ENCODE data around the gene WASF3. TPM values are rescaled to one million over a fixed set of nuclear protein-coding genes. Genes with fewer than 3 reads are reported as not detected.

WASF3 gene
- total RNA-seq, 3 donors from 2014 or later (not counting 1 experiment from before 2014, with no cell fraction given) = 0.61 TPM; not detected in 2

DNA sequence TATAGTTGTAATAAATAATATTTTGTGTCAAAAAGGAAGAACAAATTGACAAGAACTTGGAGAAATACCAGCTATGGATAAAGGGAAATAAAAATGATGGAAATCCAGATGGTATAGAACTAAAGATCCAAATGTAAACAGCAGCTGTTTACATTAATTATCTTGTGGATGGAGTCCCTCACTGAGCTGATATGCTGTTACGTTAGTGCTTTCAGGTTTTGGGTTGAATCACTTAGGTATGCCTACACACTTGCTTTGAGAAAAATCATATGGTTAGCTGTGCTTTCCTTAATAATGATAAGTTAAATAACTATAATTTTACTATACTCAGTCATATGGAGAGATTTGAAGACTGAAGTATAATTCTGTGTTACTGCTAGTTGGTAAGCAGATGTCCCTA, 27.7 kb downstream of the WASF3 start:
- no peaks in the 10 kb centered on the region for H3K9me3 Mint-ChIP-seq
- Histone ChIP-seq H3K4me3 (ENCODE audit: low read length) (no peak overlapping the region), H3K27ac (ENCODE audit: low read length) (no peak overlapping the region), H3K36me3 (ENCODE audit: control insufficient read depth, insufficient read depth, low read length) (no peaks in the 10 kb centered on the region), H3K27me3 (ENCODE audit: control insufficient read depth, insufficient read depth, low read length) (peaks cover 4% of the 10 kb centered on the region), H3K4me1 (ENCODE audit: control insufficient read depth, insufficient read depth, low read length) (no peaks in the 10 kb centered on the region), H3K9me3 (ENCODE audit: control insufficient read depth, insufficient read depth, low read length) (no peaks in the 10 kb centered on the region)
- no peak overlapping the region for H3K27ac Mint-ChIP-seq
- H3K4me3 Mint-ChIP-seq = no peak overlapping the region
- no peak for DNase-seq
- TF ChIP-seq, protein P1, sequence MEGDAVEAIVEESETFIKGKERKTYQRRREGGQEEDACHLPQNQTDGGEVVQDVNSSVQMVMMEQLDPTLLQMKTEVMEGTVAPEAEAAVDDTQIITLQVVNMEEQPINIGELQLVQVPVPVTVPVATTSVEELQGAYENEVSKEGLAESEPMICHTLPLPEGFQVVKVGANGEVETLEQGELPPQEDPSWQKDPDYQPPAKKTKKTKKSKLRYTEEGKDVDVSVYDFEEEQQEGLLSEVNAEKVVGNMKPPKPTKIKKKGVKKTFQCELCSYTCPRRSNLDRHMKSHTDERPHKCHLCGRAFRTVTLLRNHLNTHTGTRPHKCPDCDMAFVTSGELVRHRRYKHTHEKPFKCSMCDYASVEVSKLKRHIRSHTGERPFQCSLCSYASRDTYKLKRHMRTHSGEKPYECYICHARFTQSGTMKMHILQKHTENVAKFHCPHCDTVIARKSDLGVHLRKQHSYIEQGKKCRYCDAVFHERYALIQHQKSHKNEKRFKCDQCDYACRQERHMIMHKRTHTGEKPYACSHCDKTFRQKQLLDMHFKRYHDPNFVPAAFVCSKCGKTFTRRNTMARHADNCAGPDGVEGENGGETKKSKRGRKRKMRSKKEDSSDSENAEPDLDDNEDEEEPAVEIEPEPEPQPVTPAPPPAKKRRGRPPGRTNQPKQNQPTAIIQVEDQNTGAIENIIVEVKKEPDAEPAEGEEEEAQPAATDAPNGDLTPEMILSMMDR (IDR thresholded peaks at IDR 0.05) = no peak
- no peak for ATAC-seq
- intact Hi-C loops (cut with micrococcal nuclease) = no loop called here
- H3K4me1 Mint-ChIP-seq = no peaks in the 10 kb centered on the region
- 100% methylated on average over 1 of the region's 1 CpG for WGBS (ENCODE audit: insufficient coverage)
- H3K36me3 Mint-ChIP-seq = no peaks in the 10 kb centered on the region
- H3K27me3 Mint-ChIP-seq (ENCODE audit: low read depth in 2 of 2) = no peaks in the 10 kb centered on the region

DNA sequence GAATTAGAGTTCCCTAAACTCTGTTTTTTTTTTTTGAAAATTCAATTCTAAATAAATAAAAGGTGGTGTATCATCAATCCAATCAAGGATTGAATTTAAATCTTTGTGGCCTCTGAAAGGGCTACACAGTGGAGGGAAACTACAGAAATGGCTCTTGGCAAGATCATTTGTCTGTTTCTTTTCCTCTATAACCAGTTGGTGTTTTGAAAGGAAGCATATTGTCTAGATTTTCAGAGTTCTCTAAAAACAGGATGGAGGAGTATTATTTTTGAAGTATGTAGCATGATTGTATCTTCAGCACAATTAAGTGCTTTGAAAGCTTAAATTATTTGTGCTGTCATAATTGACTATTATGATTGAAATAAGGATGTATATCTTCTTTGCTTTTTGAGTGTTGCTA, 29.8 kb downstream of the WASF3 start:
- H3K27me3 ChIP-seq (ENCODE audit: control insufficient read depth, insufficient read depth, low read length) = peaks cover 4% of the 10 kb centered on the region
- no peaks in the 10 kb centered on the region for H3K36me3 Mint-ChIP-seq
- peaks cover 7 to 9% of the 10 kb centered on the region in 2 donors for H3K27me3 Mint-ChIP-seq (ENCODE audit: low read depth in 2 of 2)
- no peak overlapping the region for H3K27ac Mint-ChIP-seq
- no peaks in the 10 kb centered on the region for H3K9me3 ChIP-seq (ENCODE audit: control insufficient read depth, insufficient read depth, low read length)
- no peak for DNase-seq
- no peaks in the 10 kb centered on the region for H3K4me1 Mint-ChIP-seq
- intact Hi-C loops (cut with micrococcal nuclease) = no loop called here
- no peaks in the 10 kb centered on the region for H3K36me3 ChIP-seq (ENCODE audit: control insufficient read depth, insufficient read depth, low read length)
- H3K9me3 Mint-ChIP-seq = no peaks in the 10 kb centered on the region
- H3K27ac ChIP-seq (ENCODE audit: low read length) = no peak overlapping the region
- ATAC-seq = no peak
- no peaks in the 10 kb centered on the region for H3K4me1 ChIP-seq (ENCODE audit: control insufficient read depth, insufficient read depth, low read length)
- TF ChIP-seq, protein P1 (IDR thresholded peaks at IDR 0.05) = no peak
- no peak overlapping the region for H3K4me3 ChIP-seq (ENCODE audit: low read length)
- no peak overlapping the region for H3K4me3 Mint-ChIP-seq

DNA sequence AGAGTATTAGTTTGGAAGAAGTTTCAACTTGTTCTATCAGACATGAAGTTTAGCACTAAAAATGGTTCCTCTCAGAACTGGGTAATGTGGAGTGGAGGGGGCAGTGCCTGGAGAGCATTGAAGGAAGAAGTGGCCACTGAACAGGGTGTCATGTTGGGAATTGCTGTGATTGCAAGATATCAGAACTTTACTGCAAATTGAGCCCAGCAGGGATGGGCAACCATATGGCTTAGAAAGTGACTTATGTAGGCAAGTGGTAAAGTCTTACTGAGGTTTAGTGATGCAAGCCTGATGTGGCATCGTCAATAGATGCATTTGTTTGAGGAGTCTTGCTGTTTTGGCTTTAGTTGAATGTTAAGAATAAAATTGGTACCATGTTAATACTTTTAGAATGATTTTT, 31.7 kb downstream of the WASF3 start:
- WGBS (ENCODE audit: insufficient coverage) = 45% methylated on average over 1 of the region's 1 CpG
- H3K9me3 ChIP-seq (ENCODE audit: control insufficient read depth, insufficient read depth, low read length) = no peaks in the 10 kb centered on the region
- no peaks in the 10 kb centered on the region for H3K4me1 ChIP-seq (ENCODE audit: control insufficient read depth, insufficient read depth, low read length)
- Mint-ChIP-seq H3K27me3 (ENCODE audit: low read depth in 2 of 2) (peaks cover 7 to 9% of the 10 kb centered on the region in 2 donors), H3K9me3 (no peaks in the 10 kb centered on the region), H3K36me3 (no peaks in the 10 kb centered on the region), H3K4me3 (no peak overlapping the region), H3K4me1 (no peaks in the 10 kb centered on the region), H3K27ac (no peak overlapping the region)
- ATAC-seq = no peak
- no peaks in the 10 kb centered on the region for H3K36me3 ChIP-seq (ENCODE audit: control insufficient read depth, insufficient read depth, low read length)
- H3K4me3 ChIP-seq (ENCODE audit: low read length) = no peak overlapping the region
- H3K27me3 ChIP-seq (ENCODE audit: control insufficient read depth, insufficient read depth, low read length) = peaks cover 4% of the 10 kb centered on the region
- TF ChIP-seq, protein P1 (IDR thresholded peaks at IDR 0.05) = no peak
- no peak for DNase-seq
- intact Hi-C loops (cut with micrococcal nuclease) = no loop called here
- no peak overlapping the region for H3K27ac ChIP-seq (ENCODE audit: low read length)

DNA sequence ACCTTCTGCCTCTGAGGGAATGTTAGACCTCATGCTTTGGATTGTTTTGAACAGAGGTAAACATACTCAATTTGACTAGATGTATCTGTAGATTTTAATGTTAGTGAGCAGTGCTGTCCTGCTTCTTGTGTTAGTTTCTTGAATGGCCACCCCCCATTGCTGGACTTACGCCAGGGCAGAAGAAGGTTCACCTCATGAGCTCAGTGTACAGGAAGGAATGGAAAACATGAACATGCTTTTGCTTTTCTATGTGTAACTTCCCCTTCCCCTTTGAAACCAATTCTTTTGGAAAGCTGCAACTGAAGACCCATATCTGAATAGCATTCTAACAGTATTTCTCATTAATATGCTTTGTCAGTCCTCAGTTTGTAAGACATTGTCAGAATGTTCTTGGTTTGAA, 32.3 kb downstream of the WASF3 start:
- no peak overlapping the region for H3K4me3 Mint-ChIP-seq
- H3K4me1 Mint-ChIP-seq = no peaks in the 10 kb centered on the region
- no peak overlapping the region for H3K27ac Mint-ChIP-seq
- H3K36me3 Mint-ChIP-seq = no peaks in the 10 kb centered on the region
- no peaks in the 10 kb centered on the region for H3K4me1 ChIP-seq (ENCODE audit: control insufficient read depth, insufficient read depth, low read length)
- H3K9me3 ChIP-seq (ENCODE audit: control insufficient read depth, insufficient read depth, low read length) = no peaks in the 10 kb centered on the region
- H3K27ac ChIP-seq (ENCODE audit: low read length) = no peak overlapping the region
- WGBS (ENCODE audit: insufficient coverage) = 46% methylated on average over 1 of the region's 1 CpG
- H3K4me3 ChIP-seq (ENCODE audit: low read length) = no peak overlapping the region
- no peaks in the 10 kb centered on the region for H3K9me3 Mint-ChIP-seq
- H3K36me3 ChIP-seq (ENCODE audit: control insufficient read depth, insufficient read depth, low read length) = no peaks in the 10 kb centered on the region
- TF ChIP-seq, protein P1 (IDR thresholded peaks at IDR 0.05) = no peak
- intact Hi-C loops (cut with micrococcal nuclease) = no loop called here
- peaks cover 3% of the 10 kb centered on the region for H3K27me3 ChIP-seq (ENCODE audit: control insufficient read depth, insufficient read depth, low read length)
- peaks cover 12 to 14% of the 10 kb centered on the region in 2 donors for H3K27me3 Mint-ChIP-seq (ENCODE audit: low read depth in 2 of 2)
- no peak for DNase-seq
- no peak for ATAC-seq

Measured in natural killer cell (primary cell).